H1 (cell line): ENCODE measurements around the gene HADHA. TPM values are rescaled to one million over a fixed set of nuclear protein-coding genes. Genes with fewer than 3 reads are reported as not detected.

ENCODE experiments used
- CTCF ChIA-PET: fragments of 300-600 bp; sonication (Branson Sonifier 250); formaldehyde crosslinking; loops from one replicate; lab custom pipeline; 2021; ENCODE audit not compliant: partially characterized antibody; lab: Charles Lee
- POLR2A ChIA-PET: fragments of 300-600 bp; sonication (Branson Sonifier 250); formaldehyde crosslinking; loops from one replicate; lab custom pipeline; 2021; ENCODE audit warnings: inconsistent platforms; ENCODE audit not compliant: partially characterized antibody; lab: Charles Lee
- DNase-seq, 2 experiments: peaks; one replicate each; pipeline versions ENCODE4 v3.0.0 to v3.0.0-alpha.2; 2010 to 2022; ENCODE audit warnings: low spot score in 2 of 2, low read depth in 1 of 2, mixed read lengths in 1 of 2
- FAIRE-seq: peaks from 2 replicates; lab custom pipeline; 2011; peaks lifted over from hg19 to GRCh38; lab: Jason Lieb, UNC
- H2AFZ ChIP-seq: 2 replicates; pipeline ENCODE4 v1.8.1; 2012; ENCODE audit warnings: low read length, inconsistent platforms
- H2AK5ac ChIP-seq: 2 replicates; pipeline ENCODE4 v1.6.1; 2013; ENCODE audit warnings: low read depth, low read length
- H2BK120ac ChIP-seq: replicated peaks from 2 replicates; pipeline ENCODE3; 2013; ENCODE audit warnings: low read depth, low read length, inconsistent platforms
- H2BK12ac ChIP-seq: 2 replicates; pipeline ENCODE4 v1.6.1; 2013; ENCODE audit warnings: low read depth, low read length
- H2BK15ac ChIP-seq: 2 replicates; pipeline ENCODE4 v1.6.1; 2013; ENCODE audit warnings: low read length
- H2BK20ac ChIP-seq: 2 replicates; pipeline ENCODE4 v1.6.1; 2013; ENCODE audit warnings: low read length
- H2BK5ac ChIP-seq: 2 replicates; pipeline ENCODE4 v1.6.1; 2013; ENCODE audit warnings: low read depth, low read length
- H3K14ac ChIP-seq: 2 replicates; pipeline ENCODE4 v1.6.1; 2013; ENCODE audit warnings: inconsistent platforms; ENCODE audit not compliant: insufficient read length
- H3K18ac ChIP-seq: 2 replicates; pipeline ENCODE4 v1.6.1; 2013; ENCODE audit warnings: low read length; ENCODE audit errors: extremely low read depth
- H3K23ac ChIP-seq: 2 replicates; pipeline ENCODE4 v1.6.1; 2013; ENCODE audit warnings: inconsistent platforms; ENCODE audit not compliant: insufficient read length
- H3K23me2 ChIP-seq: 2 replicates; pipeline ENCODE4 v1.6.1; 2013; ENCODE audit warnings: low read depth, low read length
- H3K27ac ChIP-seq: 2 replicates; pipeline ENCODE4 v1.6.1; 2011; ENCODE audit warnings: low read depth, low read length, inconsistent platforms
- H3K27me3 ChIP-seq, 4 experiments: replicated peaks in 1 of 4; 1 replicate in 1 of 4; 2 replicates in 3 of 4; pipeline versions ENCODE4 v1.6.1 to v1.8.1; 2011 to 2013; ENCODE audit warnings: low read length in 3 of 4, mild to moderate bottlenecking in 3 of 4, inconsistent platforms in 2 of 4, mixed read lengths in 2 of 4, moderate library complexity in 1 of 4; ENCODE audit not compliant: control insufficient read depth in 3 of 4, insufficient read depth in 3 of 4; ENCODE audit errors: extremely low read depth in 1 of 4
- H3K36me3 ChIP-seq, 4 experiments: 2 replicates each; pipeline versions ENCODE4 v1.6.1 to v1.8.1; 2011 to 2013; ENCODE audit warnings: mild to moderate bottlenecking in 4 of 4, low read length in 3 of 4, moderate library complexity in 2 of 4, control low read depth in 1 of 4, inconsistent platforms in 1 of 4; ENCODE audit not compliant: insufficient read depth in 4 of 4, control insufficient read depth in 2 of 4
- H3K4ac ChIP-seq: replicated peaks from 2 replicates; pipeline ENCODE3; 2013; ENCODE audit warnings: low read length, low read depth, mixed read lengths, inconsistent platforms; ENCODE audit not compliant: insufficient read length
- H3K4me1 ChIP-seq, 4 experiments: replicated peaks in 1 of 4; 1 replicate in 1 of 4; 2 replicates in 3 of 4; pipeline versions ENCODE4 v1.6.1 to v1.8.1; 2011 to 2013; ENCODE audit warnings: low read length in 3 of 4, inconsistent platforms in 2 of 4, mixed read lengths in 1 of 4; ENCODE audit not compliant: insufficient read depth in 4 of 4, control insufficient read depth in 3 of 4
- H3K4me2 ChIP-seq, 2 experiments: 2 replicates each; pipeline versions ENCODE4 v1.6.1 to v1.8.1; 2011 to 2013; ENCODE audit warnings: low read depth in 2 of 2, low read length in 2 of 2, control low read depth in 1 of 2, inconsistent platforms in 1 of 2, mild to moderate bottlenecking in 1 of 2; ENCODE audit not compliant: insufficient read depth in 1 of 2
- H3K4me3 ChIP-seq, 4 experiments: fragments of 200-600, 300-600 bp in 1 of 4; sonication (generic), shearing (Covaris generic), sonication (Bioruptor Twin) in 1 of 4; 2 replicates each; pipeline versions ENCODE4 v1.5.1 to v1.8.1; 2011 to 2016; ENCODE audit warnings: low read length in 4 of 4, low read depth in 3 of 4, control low read depth in 2 of 4, inconsistent platforms in 2 of 4, mild to moderate bottlenecking in 2 of 4, mixed read lengths in 1 of 4, moderate library complexity in 1 of 4; ENCODE audit not compliant: insufficient read depth in 2 of 4; ENCODE audit errors: extremely low read depth in 1 of 4
- H3K56ac ChIP-seq: replicated peaks from 2 replicates; pipeline ENCODE3; 2013; ENCODE audit warnings: low read depth, mild to moderate bottlenecking, mixed read lengths, low read length, inconsistent platforms; ENCODE audit not compliant: insufficient read length
- H3K79me1 ChIP-seq: 2 replicates; pipeline ENCODE4 v1.6.1; 2013; ENCODE audit warnings: low read depth, low read length, control low read depth
- H3K79me2 ChIP-seq, 2 experiments: 2 replicates each; pipeline versions ENCODE4 v1.6.1 to v1.8.1; 2012 to 2013; ENCODE audit warnings: low read length in 2 of 2, mild to moderate bottlenecking in 2 of 2, inconsistent platforms in 1 of 2; ENCODE audit not compliant: insufficient read depth in 2 of 2, control insufficient read depth in 1 of 2
- H3K9ac ChIP-seq, 4 experiments: replicated peaks in 1 of 4; 1 replicate in 1 of 4; 2 replicates in 3 of 4; pipeline versions ENCODE4 v1.6.1 to v1.8.1; 2011 to 2013; ENCODE audit warnings: low read depth in 3 of 4, low read length in 3 of 4, control low read depth in 2 of 4, mild to moderate bottlenecking in 2 of 4, moderate library complexity in 2 of 4, inconsistent platforms in 1 of 4; ENCODE audit errors: extremely low read depth in 1 of 4
- H3K9me3 ChIP-seq, 2 experiments: 2 replicates each; pipeline versions ENCODE4 v1.6.1 to v1.8.1; 2012 to 2013; ENCODE audit warnings: mild to moderate bottlenecking in 2 of 2, moderate library complexity in 2 of 2, control low read depth in 1 of 2, inconsistent platforms in 1 of 2, low read depth in 1 of 2, low read length in 1 of 2, mixed read lengths in 1 of 2; ENCODE audit not compliant: insufficient read depth in 2 of 2
- H4K20me1 ChIP-seq, 2 experiments: replicated peaks in 1 of 2; 2 replicates each; pipeline versions ENCODE3 to v1.8.1; 2011 to 2013; ENCODE audit warnings: inconsistent platforms in 2 of 2, low read length in 2 of 2, mild to moderate bottlenecking in 1 of 2; ENCODE audit not compliant: insufficient read depth in 2 of 2, control insufficient read depth in 1 of 2
- H4K5ac ChIP-seq: 2 replicates; pipeline ENCODE4 v1.6.1; 2013; ENCODE audit warnings: low read length, low read depth, mixed read lengths, inconsistent platforms; ENCODE audit not compliant: insufficient read length
- H4K8ac ChIP-seq: 2 replicates; pipeline ENCODE4 v1.8.0; 2013; ENCODE audit warnings: mild to moderate bottlenecking, moderate library complexity, low read length, inconsistent platforms; ENCODE audit not compliant: insufficient read depth; ENCODE audit errors: extremely low read depth
- H4K91ac ChIP-seq: replicated peaks from 2 replicates; pipeline ENCODE3; 2013; ENCODE audit warnings: low read length, mixed read lengths, inconsistent platforms; ENCODE audit not compliant: insufficient read length
- CBX8 ChIP-seq: fragments of 300-800, 300-1000 bp; sonication (generic); IDR thresholded peaks from 2 replicates; pipeline ENCODE4 v1.7.1; 2016; ENCODE audit warnings: low read depth, low read length, borderline replicate concordance
- CTBP2 ChIP-seq: IDR thresholded peaks from 2 replicates; pipeline ENCODE4 v1.7.0; 2011; ENCODE audit warnings: borderline replicate concordance, mild to moderate bottlenecking, moderate library complexity, mixed read lengths, low read length; ENCODE audit not compliant: insufficient read depth, insufficient read length
- FOSL1 ChIP-seq: IDR thresholded peaks from 2 replicates; pipeline ENCODE4 v1.6.1; 2011; ENCODE audit warnings: mild to moderate bottlenecking, low read depth, low read length, moderate library complexity; ENCODE audit not compliant: insufficient read depth
- HDAC6 ChIP-seq: IDR thresholded peaks from one replicate; pipeline ENCODE4 v1.7.1; 2012; ENCODE audit warnings: low read depth, mild to moderate bottlenecking, inconsistent platforms, low read length, moderate library complexity
- JUND ChIP-seq: IDR thresholded peaks from 2 replicates; pipeline ENCODE4 v1.6.1; 2011; ENCODE audit warnings: mild to moderate bottlenecking, improper control_type of control experiment, low read length
- KDM1A ChIP-seq: fragments of 200-600, 300-600 bp; sonication (generic); IDR thresholded peaks from 2 replicates; pipeline ENCODE4 v1.7.1; 2016; ENCODE audit warnings: mild to moderate bottlenecking, low read length, borderline replicate concordance
- MAFK ChIP-seq: IDR thresholded peaks from 2 replicates; pipeline ENCODE4 v1.6.1; 2012; ENCODE audit warnings: low read depth, mild to moderate bottlenecking, improper control_type of control experiment, low read length
- MAX ChIP-seq: IDR thresholded peaks from 2 replicates; pipeline ENCODE4 v1.6.1; 2012; ENCODE audit warnings: inconsistent platforms
- NANOG ChIP-seq: IDR thresholded peaks from 2 replicates; pipeline ENCODE4 v1.6.1; 2011; ENCODE audit warnings: low read length, low read depth, mild to moderate bottlenecking, inconsistent platforms; ENCODE audit not compliant: insufficient read depth, poor library complexity, severe bottlenecking
- SP1 ChIP-seq: IDR thresholded peaks from 2 replicates; pipeline ENCODE4 v1.6.1; 2011; ENCODE audit warnings: low read depth, low read length
- TAF7 ChIP-seq: optimal IDR thresholded peaks from 2 replicates; pipeline ENCODE3; 2011; ENCODE audit warnings: low read depth, mild to moderate bottlenecking, inconsistent platforms, low read length, moderate library complexity, borderline replicate concordance
- TEAD4 ChIP-seq: IDR thresholded peaks from 2 replicates; pipeline ENCODE4 v1.6.1; 2012; ENCODE audit warnings: low read depth, low read length, inconsistent platforms, mixed read lengths
- ZNF274 ChIP-seq: IDR thresholded peaks from 2 replicates; pipeline ENCODE4 v1.7.0; 2012; ENCODE audit warnings: low read length, borderline replicate concordance; ENCODE audit errors: extremely low read depth
- WGBS, 2 experiments: shearing (Covaris generic) in 1 of 2; methylation state at CpG; one replicate each; pipeline versions ENCODE4 v1.1.6 to v1.1.7; 2013 to 2015; ENCODE audit warnings: low lambda C conversion rate in 2 of 2, mixed read lengths in 2 of 2, inconsistent platforms in 1 of 2, low coverage in 1 of 2, missing lambda C conversion rate in 1 of 2; ENCODE audit not compliant: insufficient replicate concordance in 2 of 2, insufficient coverage in 1 of 2, insufficient read length in 1 of 2; ENCODE audit errors: extremely low coverage in 1 of 2, missing lambda C conversion rate in 1 of 2; 5-methylcytosine and 5-hydroxymethylcytosine counted together
- polyA plus RNA-seq, 7 experiments: library from polyadenylated mRNA; depleted of rRNA in 3 of 7; stranded (reverse) in 5 of 7; unstranded in 2 of 7; fragments of >200 nt in 5 of 7; fragments of 200-250 nt in 2 of 7; gene quantifications; 1 replicate in 5 of 7; 2 replicates in 1 of 7; 4 replicates in 1 of 7; pipeline versions ENCODE4 v1.2.1 to v1.2.3, GENCODE V29; 2011 to 2013; ENCODE audit warnings: missing spikeins in 2 of 7, mixed read lengths in 2 of 7
- total RNA-seq: library from RNA; stranded (reverse); fragmentation: NEBNext Ultra II Directional; extraction: Animal tissue kit (Norgen Biotek cat#: 25700); gene quantifications from 2 replicates; pipeline ENCODE4 v1.2.1, GENCODE V29; 2021

The HADHA gene
- total and polyA plus RNA-seq, 2 of the 8 experiments (the other 6 are each of a cell fraction or from before 2014, with no cell fraction given): 64.6 to 131 TPM

GRCh38 chr2:26196683-26197418, 47.6 kb downstream of the HADHA start:
- no peak overlapping the region for H3K56ac ChIP-seq
- H4K20me1 ChIP-seq: peaks cover 2% of the 10 kb centered on the region in 2 experiments
- no peak for FAIRE-seq
- H4K91ac ChIP-seq: no peak overlapping the region
- no peak overlapping the region for H3K23ac ChIP-seq
- H2BK15ac ChIP-seq: no peak overlapping the region
- H3K9me3 ChIP-seq: no peaks in the 10 kb centered on the region
- no peak overlapping the region for H3K4me3 ChIP-seq
- peaks cover 9 to 80% (median 51%) of the 10 kb centered on the region in 4 experiments; a peak in 6 of 8 replicates for H3K36me3 ChIP-seq
- no peak overlapping the region for H2BK120ac ChIP-seq
- H2AK5ac ChIP-seq: no peak overlapping the region
- CTCF ChIA-PET: no interaction called here
- H3K23me2 ChIP-seq: no peaks in the 10 kb centered on the region
- H3K14ac ChIP-seq: no peak overlapping the region
- DNase-seq: no peak
- no peak overlapping the region for H2BK5ac ChIP-seq
- H3K4ac ChIP-seq: no peak overlapping the region
- no peaks in the 10 kb centered on the region for H3K4me1 ChIP-seq
- WGBS, 2 experiments: 92% methylated on average over 9 of the region's 9 CpGs; no CpG with 5 or more reads in 1 of the 2 experiments
- POLR2A ChIA-PET: interaction anchor here (1.8 kb wide), 1 partner anchor 33 kb away, joined by 4 read pairs; no protein-coding TSS in a partner anchor
- no peak overlapping the region for H2AFZ ChIP-seq
- no peak overlapping the region for H3K4me2 ChIP-seq
- H3K9ac ChIP-seq: no peak overlapping the region
- H3K18ac ChIP-seq: no peak overlapping the region
- H2BK12ac ChIP-seq: no peak overlapping the region
- no peaks in the 10 kb centered on the region for H3K79me1 ChIP-seq
- no peak overlapping the region for H3K27ac ChIP-seq
- H2BK20ac ChIP-seq: no peak overlapping the region
- no peaks in the 10 kb centered on the region for H3K27me3 ChIP-seq
- H4K8ac ChIP-seq: no peak overlapping the region
- H3K79me2 ChIP-seq: no peaks in the 10 kb centered on the region
- no peak overlapping the region for H4K5ac ChIP-seq
- no peak for TF ChIP-seq MAFK
- TF ChIP-seq TAF7: no peak
- TF ChIP-seq MAX: no peak
- no peak for TF ChIP-seq CBX8
- no peak for TF ChIP-seq FOSL1
- no peak for TF ChIP-seq NANOG
- no peak for TF ChIP-seq ZNF274
- TF ChIP-seq TEAD4: no peak
- TF ChIP-seq CTBP2: no peak
- TF ChIP-seq KDM1A: no peak
- no peak for TF ChIP-seq JUND
- no peak for TF ChIP-seq HDAC6
- no peak for TF ChIP-seq SP1
